K562 (cell line): ENCODE data around the gene TDRD5. TPM values are rescaled to one million over a fixed set of nuclear protein-coding genes. Genes with fewer than 3 reads are reported as not detected.

Experiments used
- ATAC-seq: fragments of 200-7000 bp; cut with Tn5 transposase; 3 replicates; pipeline ENCODE4 v1.9.1; 2020; ENCODE audit warnings: moderate library complexity
- BruUV-seq: library from RNA; stranded (reverse); fragments of 400-500 nt; replicated peaks from 2 replicates; lab custom pipeline; 2021; lab: Mats Ljungman, UMichigan
- CTCF ChIA-PET: fragments of 300-600 bp; formaldehyde crosslinking; extraction: SDS; loops from one replicate; lab custom pipeline; 2021; ENCODE audit warnings: low intra/inter-chr PET ratio; lab: Yijun Ruan, JAX
- POLR2A ChIA-PET: fragments of 300-600, 350-650 bp; sonication (Branson Sonifier 250); formaldehyde crosslinking; extraction: SDS; loops from one replicate; lab custom pipeline; 2021; ENCODE audit warnings: antibody characterized with exemption, inconsistent platforms; lab: Yijun Ruan, JAX
- DNase-seq, 4 experiments: peaks; one replicate each; pipeline versions ENCODE4 v3.0.0 to v3.0.0-alpha.2; 2011 to 2018; ENCODE audit warnings: low spot score in 3 of 4, mixed read lengths in 3 of 4; ENCODE audit errors: extremely low read depth in 1 of 4
- FAIRE-seq: peaks from 2 replicates; lab custom pipeline; 2011; peaks lifted over from hg19 to GRCh38; lab: Jason Lieb, UNC
- H2AFZ ChIP-seq: 2 replicates; pipeline ENCODE4 v1.6.0; 2011; ENCODE audit warnings: low read depth, low read length, control low read depth, inconsistent platforms
- H3K27ac ChIP-seq: fragments of 200-600 bp; 3 replicates; pipeline ENCODE4 v1.8.0; 2011; ENCODE audit warnings: low read depth, mild to moderate bottlenecking, control low read depth, inconsistent platforms, low read length, moderate library complexity, mixed read lengths; ENCODE audit errors: extremely low read depth
- H3K27me3 ChIP-seq, 2 experiments: fragments of 300-600 bp in 1 of 2; 2 replicates in 1 of 2; 3 replicates in 1 of 2; pipeline versions ENCODE4 v1.6.0 to v1.8.0; 2011; ENCODE audit warnings: inconsistent platforms in 2 of 2, low read length in 2 of 2, mild to moderate bottlenecking in 1 of 2, mixed read lengths in 1 of 2, moderate library complexity in 1 of 2; ENCODE audit not compliant: control insufficient read depth in 2 of 2, insufficient read depth in 2 of 2
- H3K36me3 ChIP-seq: fragments of 300-600 bp; 3 replicates; pipeline ENCODE4 v1.8.0; 2011; ENCODE audit warnings: mild to moderate bottlenecking, low read length, inconsistent platforms; ENCODE audit not compliant: control insufficient read depth, insufficient read depth
- H3K4me1 ChIP-seq, 2 experiments: fragments of 200-600 bp in 1 of 2; replicated peaks in 1 of 2; 2 replicates in 1 of 2; 3 replicates in 1 of 2; pipeline versions ENCODE4 v1.5.1 to v1.8.0; 2011; ENCODE audit warnings: inconsistent platforms in 2 of 2, low read length in 2 of 2, mild to moderate bottlenecking in 1 of 2, mixed read lengths in 1 of 2, moderate library complexity in 1 of 2; ENCODE audit not compliant: control insufficient read depth in 2 of 2, insufficient read depth in 2 of 2
- H3K4me2 ChIP-seq: 2 replicates; pipeline ENCODE4 v1.6.1; 2011; ENCODE audit warnings: low read length, control low read depth, inconsistent platforms, mixed read lengths; ENCODE audit not compliant: insufficient read depth
- H3K4me3 ChIP-seq: fragments of 200-600 bp; sonication (generic), shearing (Covaris generic); 2 replicates; pipeline ENCODE4 v1.5.1; 2016; ENCODE audit warnings: control low read depth, inconsistent platforms
- H3K79me2 ChIP-seq: fragments of 200-600 bp; 3 replicates; pipeline ENCODE4 v1.8.0; 2011; ENCODE audit warnings: low read length, inconsistent platforms; ENCODE audit not compliant: control insufficient read depth, insufficient read depth
- H3K9ac ChIP-seq, 2 experiments: 2 replicates each; pipeline versions ENCODE4 v1.6.0 to v1.6.1; 2011; ENCODE audit warnings: low read depth in 2 of 2, low read length in 2 of 2, control low read depth in 1 of 2, inconsistent platforms in 1 of 2, mild to moderate bottlenecking in 1 of 2, mixed read lengths in 1 of 2; ENCODE audit not compliant: insufficient read depth in 1 of 2
- H3K9me1 ChIP-seq: one replicate; pipeline ENCODE4 v1.6.0; 2011; ENCODE audit warnings: inconsistent platforms, mild to moderate bottlenecking, low read length, moderate library complexity; ENCODE audit not compliant: control insufficient read depth, insufficient read depth
- H3K9me3 ChIP-seq: replicated peaks from 2 replicates; pipeline ENCODE4 v1.5.1; 2011; ENCODE audit warnings: low read depth, low read length, inconsistent platforms; ENCODE audit not compliant: control insufficient read depth, insufficient read depth
- H4K20me1 ChIP-seq: replicated peaks from 2 replicates; pipeline ENCODE4 v1.6.1; 2011; ENCODE audit warnings: low read length, inconsistent platforms, mixed read lengths; ENCODE audit not compliant: control insufficient read depth, insufficient read depth
- ATF3 ChIP-seq, 2 experiments: fragments of 450-650 bp in 1 of 2; sonication (generic) in 1 of 2; formaldehyde crosslinking in 1 of 2; IDR thresholded peaks in 1 of 2; conservative IDR thresholded peaks in 1 of 2; 2 replicates each; pipeline versions ENCODE4 v1.6.1 to v1.8.1; 2016 to 2023; ENCODE audit warnings: mild to moderate bottlenecking in 2 of 2, moderate library complexity in 2 of 2, inconsistent platforms in 1 of 2, missing genetic modification reagents in 1 of 2
- ATF7 ChIP-seq: fragments of 450-650 bp; IDR thresholded peaks from 2 replicates; pipeline ENCODE4 v1.7.1; 2014; ENCODE audit warnings: mild to moderate bottlenecking, moderate library complexity
- FOXP4 ChIP-seq: sonication (generic); formaldehyde crosslinking; IDR thresholded peaks from 2 replicates; pipeline ENCODE4 v1.8.0; 2022; ENCODE audit warnings: mild to moderate bottlenecking, missing genetic modification reagents, borderline replicate concordance
- HSF4 ChIP-seq: fragments of 250-450 bp; sonication (Bioruptor Pico); IDR thresholded peaks from 2 replicates; pipeline ENCODE4 v2.1.2; 2022; ENCODE audit warnings: mild to moderate bottlenecking, moderate library complexity, borderline replicate concordance
- MEF2D ChIP-seq: conservative IDR thresholded peaks from 2 replicates; pipeline ENCODE4 v1.6.1; 2016; ENCODE audit warnings: low read depth, missing genetic modification characterization, missing compliant biosample characterization
- POLR2AphosphoS5 ChIP-seq: IDR thresholded peaks from 2 replicates; pipeline ENCODE4 v1.6.1; 2011; ENCODE audit warnings: mild to moderate bottlenecking, low read depth, low read length, moderate library complexity; ENCODE audit not compliant: control insufficient read depth, insufficient read depth
- RFX5 ChIP-seq: IDR thresholded peaks from 2 replicates; pipeline ENCODE4 v1.6.1; 2011; ENCODE audit warnings: low read depth, mild to moderate bottlenecking, improper control_type of control experiment, low read length
- SP2 ChIP-seq: IDR thresholded peaks from 2 replicates; pipeline ENCODE4 v1.6.1; 2011; ENCODE audit warnings: mild to moderate bottlenecking, low read depth, low read length, moderate library complexity; ENCODE audit not compliant: poor library complexity, severe bottlenecking; ENCODE audit errors: extremely low read depth
- ZBTB5 ChIP-seq: fragments of 450-650 bp; IDR thresholded peaks from 2 replicates; pipeline ENCODE4 v1.6.1; 2017; ENCODE audit warnings: antibody characterized with exemption
- ZC3H4 ChIP-seq: sonication (generic); formaldehyde crosslinking; IDR thresholded peaks from 2 replicates; pipeline ENCODE4 v1.9.0; 2021; ENCODE audit warnings: missing genetic modification reagents, borderline replicate concordance
- WGBS: fragments of 100-300 bp; shearing (Covaris generic); methylation state at CpG from one replicate; pipeline ENCODE4 v1.1.6; 2016; ENCODE audit warnings: low coverage, mixed read lengths; ENCODE audit not compliant: insufficient coverage; ENCODE audit errors: missing lambda C conversion rate; 5-methylcytosine and 5-hydroxymethylcytosine counted together
- in situ Hi-C: fragments of 300-500 bp; cut with MboI; formaldehyde crosslinking; loops from 4 replicates; pipeline ENCODE4 v1.15.0; 2018; ENCODE audit warnings: inconsistent platforms, mixed read lengths
- intact Hi-C: fragments of 100-400 bp; cut with micrococcal nuclease; formaldehyde crosslinking; loops from 2 replicates; pipeline ENCODE4 v1.14.2; 2022
- polyA plus RNA-seq, 8 experiments: library from polyadenylated mRNA; depleted of rRNA in 4 of 8; stranded (reverse) in 5 of 8; unstranded in 3 of 8; fragments of >200 nt; fragmentation: Nextera tagmentation in 2 of 8; fragmentation: Illumina TruSeq in 1 of 8; extraction: Ambion mirVana in 2 of 8; extraction: Trizol in 1 of 8; gene quantifications; 2 replicates each; pipeline versions ENCODE4 v1.2.1 to v1.2.3, GENCODE V29; 2011 to 2014; ENCODE audit warnings: inconsistent platforms in 1 of 8, missing spikeins in 1 of 8
- total RNA-seq, 7 experiments: library from RNA; depleted of rRNA in 6 of 7; stranded (reverse); fragments of >200 nt in 6 of 7; fragmentation: Illumina TruSeq in 2 of 7; extraction: Trizol in 2 of 7; gene quantifications; 2 replicates each; pipeline versions ENCODE4 v1.2.1 to v1.2.3, GENCODE V29; 2011 to 2021; ENCODE audit warnings: low replicate concordance in 1 of 7

TDRD5 gene
- total and polyA plus RNA-seq, 9 of the 15 experiments (the other 6 are each of a cell fraction or from before 2014, with no cell fraction given): 0.04 to 0.57 (median 0.26) TPM; not detected in 1

- intact Hi-C loops (loop anchor here (5.0 kb wide), 1 partner anchor 224 kb away; no protein-coding TSS in a partner anchor), in situ Hi-C loops (no loop called here)
- H3K27ac ChIP-seq: no peak overlapping the region
- CTCF ChIA-PET: no interaction called here
- no peak overlapping the region for H3K4me2 ChIP-seq
- no peaks in the 10 kb centered on the region for H3K79me2 ChIP-seq
- no peaks in the 10 kb centered on the region for H3K36me3 ChIP-seq
- H2AFZ ChIP-seq: no peak overlapping the region
- no peak overlapping the region for H3K9ac ChIP-seq
- H4K20me1 ChIP-seq: no peaks in the 10 kb centered on the region; the same call in 1 of the 2 replicates
- TF ChIP-seq ZC3H4 (CRISPR knock-in tag) (no peak), FOXP4 (no peak), MEF2D (tag) (no peak), HSF4 (CRISPR knock-in tag) (no peak), ATF3 (IDR thresholded peaks at IDR 0.05) (peak; percentile 48), ATF3 (CRISPR knock-in tag; conservative IDR thresholded peaks at IDR 0.05) (no peak), SP2 (no peak), ATF7 (peak; percentile 47; the same call in 1 of the 2 replicates), ZBTB5 (no peak), RFX5 (no peak), POLR2AphosphoS5 (no peak)
- TF ChIP-seq, all 486 proteins: peak for 2
- H3K27me3 ChIP-seq: peaks cover 36 to 54% of the 10 kb centered on the region in 2 experiments
- no peaks in the 10 kb centered on the region for H3K9me3 ChIP-seq
- no TSS peak for BruUV-seq
- FAIRE-seq (no peak), DNase-seq (no peak), ATAC-seq (no peak)
- H3K4me3 ChIP-seq: no peak overlapping the region
- WGBS: 4% methylated on average over 18 of the region's 18 CpGs
- H3K9me1 ChIP-seq: no peaks in the 10 kb centered on the region
- POLR2A ChIA-PET: no interaction called here
- peaks cover 0 to 18% of the 10 kb centered on the region in 2 experiments; a peak in 2 of 5 replicates for H3K4me1 ChIP-seq
Measured at GRCh38 chr1:179588425-179589024, 3.1 kb upstream of the TDRD5 start.
